Loucy (cell line): Measurements from ENCODE around the gene SOX30.

Source experiments
- EZH2phosphoT487 ChIP-seq: fragments of 200-600 bp; IDR thresholded peaks from 2 replicates; pipeline ENCODE4 v1.6.1; 2018; ENCODE audit warnings: antibody characterized with exemption, mild to moderate bottlenecking, moderate library complexity, borderline replicate concordance
- TF ChIP-seq, protein P1 (sequence below): fragments of 200-600 bp; sonication (generic); conservative IDR thresholded peaks from 2 replicates; pipeline ENCODE4 v1.5.1; 2014; ENCODE audit warnings: mild to moderate bottlenecking, antibody characterized with exemption, low read length

DNA sequence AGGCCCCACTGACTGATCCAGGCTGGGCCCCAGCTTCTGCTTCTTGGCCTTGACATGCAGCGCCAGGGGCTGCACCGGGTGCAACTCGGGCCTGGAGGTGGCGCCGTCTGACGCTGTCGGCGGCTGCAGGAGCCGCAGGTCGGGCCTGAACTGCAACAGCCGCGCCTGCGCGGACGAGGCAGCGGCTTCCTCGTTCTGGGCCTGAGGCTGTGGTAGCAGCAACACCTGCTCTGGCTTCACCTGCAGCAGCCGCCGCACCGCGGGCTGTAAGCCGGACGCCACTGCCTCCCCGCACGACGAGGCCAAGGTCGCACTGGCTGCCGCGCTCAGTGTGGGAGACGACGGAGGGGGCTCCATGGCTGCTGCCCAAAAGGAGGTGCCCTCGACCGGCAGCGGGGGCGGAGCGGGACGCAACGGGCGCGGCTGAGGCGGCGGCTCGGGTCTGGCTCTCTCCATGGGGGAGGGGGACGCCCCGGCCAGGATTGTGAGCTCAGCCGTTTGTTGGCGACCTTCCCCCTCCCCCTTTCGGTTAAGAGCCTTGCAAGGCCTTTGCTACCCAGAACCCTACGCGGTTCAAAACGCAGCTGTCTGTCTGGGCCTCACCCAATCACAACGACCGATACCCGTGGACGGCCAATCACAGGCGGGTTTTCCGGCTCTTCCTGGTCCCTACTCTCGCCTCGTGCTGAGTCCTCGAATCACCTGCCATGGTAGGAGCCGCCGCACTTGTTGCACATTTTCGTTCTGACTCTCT is 438 bp downstream of the SOX30 start:
- TF ChIP-seq, protein P1, sequence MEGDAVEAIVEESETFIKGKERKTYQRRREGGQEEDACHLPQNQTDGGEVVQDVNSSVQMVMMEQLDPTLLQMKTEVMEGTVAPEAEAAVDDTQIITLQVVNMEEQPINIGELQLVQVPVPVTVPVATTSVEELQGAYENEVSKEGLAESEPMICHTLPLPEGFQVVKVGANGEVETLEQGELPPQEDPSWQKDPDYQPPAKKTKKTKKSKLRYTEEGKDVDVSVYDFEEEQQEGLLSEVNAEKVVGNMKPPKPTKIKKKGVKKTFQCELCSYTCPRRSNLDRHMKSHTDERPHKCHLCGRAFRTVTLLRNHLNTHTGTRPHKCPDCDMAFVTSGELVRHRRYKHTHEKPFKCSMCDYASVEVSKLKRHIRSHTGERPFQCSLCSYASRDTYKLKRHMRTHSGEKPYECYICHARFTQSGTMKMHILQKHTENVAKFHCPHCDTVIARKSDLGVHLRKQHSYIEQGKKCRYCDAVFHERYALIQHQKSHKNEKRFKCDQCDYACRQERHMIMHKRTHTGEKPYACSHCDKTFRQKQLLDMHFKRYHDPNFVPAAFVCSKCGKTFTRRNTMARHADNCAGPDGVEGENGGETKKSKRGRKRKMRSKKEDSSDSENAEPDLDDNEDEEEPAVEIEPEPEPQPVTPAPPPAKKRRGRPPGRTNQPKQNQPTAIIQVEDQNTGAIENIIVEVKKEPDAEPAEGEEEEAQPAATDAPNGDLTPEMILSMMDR, result no peak
- TF ChIP-seq EZH2phosphoT487, result no peak
